ENCODE results near the gene GALNT2. TPM values are rescaled to one million over a fixed set of nuclear protein-coding genes. Genes with fewer than 3 reads are reported as not detected.

GALNT2 gene
- total and polyA plus RNA-seq, 9 of the 15 experiments (the other 6 are each of a cell fraction or from before 2014, with no cell fraction given), result 1.6 to 106 (median 51.9) TPM

GRCh38 chr1:230138561-230139239 is 71.7 kb downstream of the GALNT2 start (continued):
- no peak for TF ChIP-seq TRIM28 (IDR thresholded peaks at IDR 0.05)
- TF ChIP-seq MXI1 (IDR thresholded peaks at IDR 0.05; ENCODE audit: low read depth, low read length), result no peak
- peak; percentile 96 for TF ChIP-seq ZNF584 (CRISPR knock-in tag; IDR thresholded peaks at IDR 0.05; ENCODE audit: low read depth)
- no peak for TF ChIP-seq ZC3H4 (CRISPR knock-in tag; IDR thresholded peaks at IDR 0.05; ENCODE audit: borderline replicate concordance)
- TF ChIP-seq, protein P1, sequence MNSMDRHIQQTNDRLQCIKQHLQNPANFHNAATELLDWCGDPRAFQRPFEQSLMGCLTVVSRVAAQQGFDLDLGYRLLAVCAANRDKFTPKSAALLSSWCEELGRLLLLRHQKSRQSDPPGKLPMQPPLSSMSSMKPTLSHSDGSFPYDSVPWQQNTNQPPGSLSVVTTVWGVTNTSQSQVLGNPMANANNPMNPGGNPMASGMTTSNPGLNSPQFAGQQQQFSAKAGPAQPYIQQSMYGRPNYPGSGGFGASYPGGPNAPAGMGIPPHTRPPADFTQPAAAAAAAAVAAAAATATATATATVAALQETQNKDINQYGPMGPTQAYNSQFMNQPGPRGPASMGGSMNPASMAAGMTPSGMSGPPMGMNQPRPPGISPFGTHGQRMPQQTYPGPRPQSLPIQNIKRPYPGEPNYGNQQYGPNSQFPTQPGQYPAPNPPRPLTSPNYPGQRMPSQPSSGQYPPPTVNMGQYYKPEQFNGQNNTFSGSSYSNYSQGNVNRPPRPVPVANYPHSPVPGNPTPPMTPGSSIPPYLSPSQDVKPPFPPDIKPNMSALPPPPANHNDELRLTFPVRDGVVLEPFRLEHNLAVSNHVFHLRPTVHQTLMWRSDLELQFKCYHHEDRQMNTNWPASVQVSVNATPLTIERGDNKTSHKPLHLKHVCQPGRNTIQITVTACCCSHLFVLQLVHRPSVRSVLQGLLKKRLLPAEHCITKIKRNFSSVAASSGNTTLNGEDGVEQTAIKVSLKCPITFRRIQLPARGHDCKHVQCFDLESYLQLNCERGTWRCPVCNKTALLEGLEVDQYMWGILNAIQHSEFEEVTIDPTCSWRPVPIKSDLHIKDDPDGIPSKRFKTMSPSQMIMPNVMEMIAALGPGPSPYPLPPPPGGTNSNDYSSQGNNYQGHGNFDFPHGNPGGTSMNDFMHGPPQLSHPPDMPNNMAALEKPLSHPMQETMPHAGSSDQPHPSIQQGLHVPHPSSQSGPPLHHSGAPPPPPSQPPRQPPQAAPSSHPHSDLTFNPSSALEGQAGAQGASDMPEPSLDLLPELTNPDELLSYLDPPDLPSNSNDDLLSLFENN (IDR thresholded peaks at IDR 0.05; ENCODE audit: low read depth in 2 of 2, low read length in 2 of 2), result no peak
- TF ChIP-seq EHMT2 (IDR thresholded peaks at IDR 0.05), result no peak
- TF ChIP-seq LARP7 (IDR thresholded peaks at IDR 0.05), result no peak
- TF ChIP-seq FIP1L1 (IDR thresholded peaks at IDR 0.05; ENCODE audit: low read depth, low read length, poor library complexity, severe bottlenecking), result no peak
- no peak for TF ChIP-seq NCOA6 (IDR thresholded peaks at IDR 0.05)
- no peak for TF ChIP-seq CBX8 (IDR thresholded peaks at IDR 0.05; ENCODE audit: borderline replicate concordance, extremely low read depth, low read depth, low read length, poor library complexity, severe bottlenecking)
- peak; percentile 82; the same call in 1 of the 2 replicates for TF ChIP-seq RFX7 (CRISPR knock-in tag; IDR thresholded peaks at IDR 0.05)
- TF ChIP-seq ZNF766 (CRISPR knock-in tag; conservative IDR thresholded peaks at IDR 0.05), result peak; percentile 97
- no peak for TF ChIP-seq BMI1 (IDR thresholded peaks at IDR 0.05; ENCODE audit: low read length)
- TF ChIP-seq BACH1 (tag; IDR thresholded peaks at IDR 0.05), result peak; percentile 91
- no peak for TF ChIP-seq SPI1 (IDR thresholded peaks at IDR 0.05; ENCODE audit: borderline replicate concordance, low read depth, low read length)
- peak; percentile 73 for TF ChIP-seq NFE2L1 (tag; IDR thresholded peaks at IDR 0.05; ENCODE audit: borderline replicate concordance, low read depth)
- TF ChIP-seq JUN (IDR thresholded peaks at IDR 0.05; ENCODE audit: borderline replicate concordance, low read depth, low read length), result no peak
- no peak for TF ChIP-seq JUN (CRISPR knock-in tag; IDR thresholded peaks at IDR 0.05; ENCODE audit: borderline replicate concordance)
- TF ChIP-seq ZNF764 (CRISPR knock-in tag; IDR thresholded peaks at IDR 0.05; ENCODE audit: low read depth), result no peak
- TF ChIP-seq ZKSCAN3 (CRISPR knock-in tag; IDR thresholded peaks at IDR 0.05), result peak; percentile 51; the same call in 1 of the 2 replicates
- TF ChIP-seq ZNF133 (CRISPR knock-in tag; IDR thresholded peaks at IDR 0.05), result peak; percentile 80; the same call in 1 of the 2 replicates
- TF ChIP-seq, protein P2, sequence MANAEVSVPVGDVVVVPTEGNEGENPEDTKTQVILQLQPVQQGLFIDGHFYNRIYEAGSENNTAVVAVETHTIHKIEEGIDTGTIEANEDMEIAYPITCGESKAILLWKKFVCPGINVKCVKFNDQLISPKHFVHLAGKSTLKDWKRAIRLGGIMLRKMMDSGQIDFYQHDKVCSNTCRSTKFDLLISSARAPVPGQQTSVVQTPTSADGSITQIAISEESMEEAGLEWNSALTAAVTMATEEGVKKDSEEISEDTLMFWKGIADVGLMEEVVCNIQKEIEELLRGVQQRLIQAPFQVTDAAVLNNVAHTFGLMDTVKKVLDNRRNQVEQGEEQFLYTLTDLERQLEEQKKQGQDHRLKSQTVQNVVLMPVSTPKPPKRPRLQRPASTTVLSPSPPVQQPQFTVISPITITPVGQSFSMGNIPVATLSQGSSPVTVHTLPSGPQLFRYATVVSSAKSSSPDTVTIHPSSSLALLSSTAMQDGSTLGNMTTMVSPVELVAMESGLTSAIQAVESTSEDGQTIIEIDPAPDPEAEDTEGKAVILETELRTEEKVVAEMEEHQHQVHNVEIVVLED (CRISPR knock-in tag; IDR thresholded peaks at IDR 0.05), result peak; percentile 68
- peak; percentile 98 for TF ChIP-seq CXXC5 (CRISPR knock-in tag; IDR thresholded peaks at IDR 0.05)
- TF ChIP-seq EP300 (IDR thresholded peaks at IDR 0.05; ENCODE audit: low read length), result no peak
- TF ChIP-seq SRSF3 (IDR thresholded peaks at IDR 0.05; ENCODE audit: insufficient read depth, low read length), result no peak
- TF ChIP-seq XRCC3 (IDR thresholded peaks at IDR 0.05), result no peak

Measured in K562 (cell line).